Measurements from ENCODE around the gene C12orf76. TPM values are rescaled to one million over a fixed set of nuclear protein-coding genes. Genes with fewer than 3 reads are reported as not detected.

The C12orf76 gene
- total and polyA plus RNA-seq, 2 of the 13 experiments (the other 11 are each of a cell fraction or from before 2014, with no cell fraction given), result 15.8 to 38.4 TPM

DNA sequence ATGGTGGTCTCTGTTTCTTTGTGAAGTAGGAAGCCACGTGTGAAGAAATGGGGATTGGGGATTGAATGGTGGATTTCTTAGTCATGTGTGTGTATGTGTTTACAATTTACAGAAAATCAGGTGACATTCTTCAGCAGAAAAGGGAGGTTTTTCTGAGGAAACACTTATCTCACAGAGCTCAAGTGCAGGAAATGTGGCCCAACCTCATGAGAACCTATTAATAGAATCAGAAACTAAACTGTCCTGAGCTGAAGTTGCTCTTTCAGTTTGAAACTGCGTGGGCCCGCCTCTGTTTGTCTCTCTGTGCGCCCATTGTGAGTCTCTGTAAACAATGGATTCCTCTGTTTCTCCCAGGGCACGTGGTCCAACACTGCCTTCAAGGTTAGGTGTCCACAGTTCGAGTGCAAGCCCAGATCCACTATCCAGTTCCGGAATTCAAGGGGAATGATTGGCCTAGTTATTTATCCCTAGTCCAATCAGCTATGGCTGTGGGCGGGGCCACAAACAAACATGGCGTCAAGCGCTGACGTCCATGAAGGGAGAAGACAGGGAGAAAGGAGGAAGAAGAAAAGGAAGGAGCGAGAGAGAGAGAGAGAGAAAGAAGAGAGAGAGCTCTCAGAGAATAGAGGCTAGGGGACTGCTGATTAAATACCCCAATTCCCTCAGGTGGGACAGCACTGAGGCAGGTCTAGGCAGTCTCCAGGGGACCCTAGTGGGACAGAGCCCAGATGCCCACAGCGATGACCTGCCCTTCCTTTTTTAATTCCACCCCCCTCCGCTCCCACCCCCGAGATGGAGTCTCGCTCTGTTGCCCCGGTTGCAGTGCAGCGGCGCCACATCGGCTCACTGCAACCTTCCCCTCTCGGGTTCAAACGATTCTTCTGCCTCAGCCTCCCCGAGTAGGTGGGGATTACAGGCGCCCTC lies 31.4 kb upstream of the C12orf76 start (continued):
- TF ChIP-seq ZNF451 (CRISPR knock-in tag; IDR thresholded peaks at IDR 0.05) (0 out of 2 replicates have a peak, but pooled peaks have one; percentile 39), TBX3 (IDR thresholded peaks at IDR 0.05; ENCODE audit: borderline replicate concordance) (peak; percentile 35; the same call in 1 of the 2 replicates), ZMYM4 (CRISPR knock-in tag; IDR thresholded peaks at IDR 0.05) (peak; percentile 98), ARNTL (CRISPR knock-in tag; IDR thresholded peaks at IDR 0.05) (peak; percentile 91), ONECUT2 (CRISPR knock-in tag; IDR thresholded peaks at IDR 0.05) (no peak), HNRNPL (IDR thresholded peaks at IDR 0.05; ENCODE audit: low read depth, low read length) (no peak), TMF1 (CRISPR knock-in tag; IDR thresholded peaks at IDR 0.05; ENCODE audit: low read depth) (peak; percentile 56; the same call in 1 of the 2 replicates), FOXJ3 (CRISPR knock-in tag; IDR thresholded peaks at IDR 0.05; ENCODE audit: borderline replicate concordance) (peak; percentile 87; the same call in 1 of the 2 replicates), REL (CRISPR knock-in tag; conservative IDR thresholded peaks at IDR 0.05) (no peak), ZNF34 (CRISPR knock-in tag; IDR thresholded peaks at IDR 0.05; ENCODE audit: borderline replicate concordance) (no peak), EZH2 (conservative IDR thresholded peaks at IDR 0.05; ENCODE audit: low read depth, low read length) (no peak), ZNF629 (CRISPR knock-in tag; conservative IDR thresholded peaks at IDR 0.05) (peak; percentile 91), YY1 (IDR thresholded peaks at IDR 0.05; ENCODE audit: insufficient read depth, insufficient replicate concordance, low read depth, low read length) (peak; percentile 92), ZNF180 (CRISPR knock-in tag; IDR thresholded peaks at IDR 0.05; ENCODE audit: borderline replicate concordance, low read depth) (no peak), PHF21A (CRISPR knock-in tag; IDR thresholded peaks at IDR 0.05) (peak; percentile 83), ATRX (CRISPR knock-in tag; IDR thresholded peaks at IDR 0.05; ENCODE audit: borderline replicate concordance) (no peak), RNF2 (conservative IDR thresholded peaks at IDR 0.05; ENCODE audit: low read depth) (peak; percentile 79)
- TF ChIP-seq, protein P1, sequence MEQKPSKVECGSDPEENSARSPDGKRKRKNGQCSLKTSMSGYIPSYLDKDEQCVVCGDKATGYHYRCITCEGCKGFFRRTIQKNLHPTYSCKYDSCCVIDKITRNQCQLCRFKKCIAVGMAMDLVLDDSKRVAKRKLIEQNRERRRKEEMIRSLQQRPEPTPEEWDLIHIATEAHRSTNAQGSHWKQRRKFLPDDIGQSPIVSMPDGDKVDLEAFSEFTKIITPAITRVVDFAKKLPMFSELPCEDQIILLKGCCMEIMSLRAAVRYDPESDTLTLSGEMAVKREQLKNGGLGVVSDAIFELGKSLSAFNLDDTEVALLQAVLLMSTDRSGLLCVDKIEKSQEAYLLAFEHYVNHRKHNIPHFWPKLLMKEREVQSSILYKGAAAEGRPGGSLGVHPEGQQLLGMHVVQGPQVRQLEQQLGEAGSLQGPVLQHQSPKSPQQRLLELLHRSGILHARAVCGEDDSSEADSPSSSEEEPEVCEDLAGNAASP (CRISPR knock-in tag; IDR thresholded peaks at IDR 0.05; ENCODE audit: borderline replicate concordance), result 0 out of 2 replicates have a peak, but pooled peaks have one; percentile 36
- TF ChIP-seq, protein P2, sequence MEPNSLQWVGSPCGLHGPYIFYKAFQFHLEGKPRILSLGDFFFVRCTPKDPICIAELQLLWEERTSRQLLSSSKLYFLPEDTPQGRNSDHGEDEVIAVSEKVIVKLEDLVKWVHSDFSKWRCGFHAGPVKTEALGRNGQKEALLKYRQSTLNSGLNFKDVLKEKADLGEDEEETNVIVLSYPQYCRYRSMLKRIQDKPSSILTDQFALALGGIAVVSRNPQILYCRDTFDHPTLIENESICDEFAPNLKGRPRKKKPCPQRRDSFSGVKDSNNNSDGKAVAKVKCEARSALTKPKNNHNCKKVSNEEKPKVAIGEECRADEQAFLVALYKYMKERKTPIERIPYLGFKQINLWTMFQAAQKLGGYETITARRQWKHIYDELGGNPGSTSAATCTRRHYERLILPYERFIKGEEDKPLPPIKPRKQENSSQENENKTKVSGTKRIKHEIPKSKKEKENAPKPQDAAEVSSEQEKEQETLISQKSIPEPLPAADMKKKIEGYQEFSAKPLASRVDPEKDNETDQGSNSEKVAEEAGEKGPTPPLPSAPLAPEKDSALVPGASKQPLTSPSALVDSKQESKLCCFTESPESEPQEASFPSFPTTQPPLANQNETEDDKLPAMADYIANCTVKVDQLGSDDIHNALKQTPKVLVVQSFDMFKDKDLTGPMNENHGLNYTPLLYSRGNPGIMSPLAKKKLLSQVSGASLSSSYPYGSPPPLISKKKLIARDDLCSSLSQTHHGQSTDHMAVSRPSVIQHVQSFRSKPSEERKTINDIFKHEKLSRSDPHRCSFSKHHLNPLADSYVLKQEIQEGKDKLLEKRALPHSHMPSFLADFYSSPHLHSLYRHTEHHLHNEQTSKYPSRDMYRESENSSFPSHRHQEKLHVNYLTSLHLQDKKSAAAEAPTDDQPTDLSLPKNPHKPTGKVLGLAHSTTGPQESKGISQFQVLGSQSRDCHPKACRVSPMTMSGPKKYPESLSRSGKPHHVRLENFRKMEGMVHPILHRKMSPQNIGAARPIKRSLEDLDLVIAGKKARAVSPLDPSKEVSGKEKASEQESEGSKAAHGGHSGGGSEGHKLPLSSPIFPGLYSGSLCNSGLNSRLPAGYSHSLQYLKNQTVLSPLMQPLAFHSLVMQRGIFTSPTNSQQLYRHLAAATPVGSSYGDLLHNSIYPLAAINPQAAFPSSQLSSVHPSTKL (CRISPR knock-in tag; IDR thresholded peaks at IDR 0.05), result peak; percentile 82
- TF ChIP-seq, protein P3, sequence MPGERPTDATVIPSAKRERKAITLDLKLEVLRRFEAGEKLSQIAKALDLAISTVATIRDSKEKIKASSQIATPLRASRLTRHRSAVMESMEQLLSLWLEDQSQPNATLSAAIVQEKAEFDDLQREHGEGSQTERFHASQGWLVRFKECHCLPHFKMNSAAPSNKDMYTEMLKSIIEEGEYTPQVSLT (CRISPR knock-in tag; IDR thresholded peaks at IDR 0.05; ENCODE audit: borderline replicate concordance, low read depth), result 0 out of 2 replicates have a peak, but pooled peaks have one; percentile 69
- TF ChIP-seq, protein P4, sequence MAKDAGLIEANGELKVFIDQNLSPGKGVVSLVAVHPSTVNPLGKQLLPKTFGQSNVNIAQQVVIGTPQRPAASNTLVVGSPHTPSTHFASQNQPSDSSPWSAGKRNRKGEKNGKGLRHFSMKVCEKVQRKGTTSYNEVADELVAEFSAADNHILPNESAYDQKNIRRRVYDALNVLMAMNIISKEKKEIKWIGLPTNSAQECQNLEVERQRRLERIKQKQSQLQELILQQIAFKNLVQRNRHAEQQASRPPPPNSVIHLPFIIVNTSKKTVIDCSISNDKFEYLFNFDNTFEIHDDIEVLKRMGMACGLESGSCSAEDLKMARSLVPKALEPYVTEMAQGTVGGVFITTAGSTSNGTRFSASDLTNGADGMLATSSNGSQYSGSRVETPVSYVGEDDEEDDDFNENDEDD (CRISPR knock-in tag; IDR thresholded peaks at IDR 0.05; ENCODE audit: borderline replicate concordance), result peak; percentile 90; the same call in 1 of the 2 replicates

All from HepG2 (cell line).